ENCODE data around the gene SMARCAL1. TPM values are rescaled to one million over a fixed set of nuclear protein-coding genes. Genes with fewer than 3 reads are reported as not detected.
"Not testable (repeated sequence)": the region's sequence is repeated elsewhere in the genome, so short reads cannot be mapped to it uniquely, and the experiment has no call there.

SMARCAL1 gene
- total RNA-seq, 2 experiments from 2014 or later = 23.6 to 27.5 TPM

DNA sequence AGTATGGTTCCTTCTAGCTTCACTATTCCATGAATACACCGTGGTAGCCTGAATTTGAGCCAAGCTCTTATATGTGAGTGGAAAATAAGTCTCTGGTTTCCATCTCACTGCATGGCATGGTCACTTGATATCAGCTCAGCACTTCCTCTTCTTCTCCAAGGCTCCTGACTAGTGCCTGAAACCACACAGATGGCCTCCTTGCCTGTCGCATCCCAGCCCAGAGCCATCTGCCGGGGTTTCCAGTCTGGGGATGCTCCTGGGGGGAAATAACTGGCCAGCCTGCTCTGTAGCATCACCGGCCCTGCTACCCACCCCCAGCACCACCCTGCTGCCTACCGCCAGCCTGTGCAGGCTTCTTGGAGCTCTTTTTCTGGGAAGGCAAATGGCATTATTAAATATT is 32.3 kb upstream of the SMARCAL1 start:
- Mint-ChIP-seq H3K9me3 (no peaks in the 10 kb centered on the region), H3K4me1 (no peaks in the 10 kb centered on the region), H3K36me3 (ENCODE audit: low read depth) (no peaks in the 10 kb centered on the region), H3K4me3 (no peak overlapping the region), H3K27me3 (peaks cover 7% of the 10 kb centered on the region), H3K27ac (no peak overlapping the region)
- ChIA-PET CTCF (no interaction called here), POLR2A (no interaction called here)
- no peak for DNase-seq

DNA sequence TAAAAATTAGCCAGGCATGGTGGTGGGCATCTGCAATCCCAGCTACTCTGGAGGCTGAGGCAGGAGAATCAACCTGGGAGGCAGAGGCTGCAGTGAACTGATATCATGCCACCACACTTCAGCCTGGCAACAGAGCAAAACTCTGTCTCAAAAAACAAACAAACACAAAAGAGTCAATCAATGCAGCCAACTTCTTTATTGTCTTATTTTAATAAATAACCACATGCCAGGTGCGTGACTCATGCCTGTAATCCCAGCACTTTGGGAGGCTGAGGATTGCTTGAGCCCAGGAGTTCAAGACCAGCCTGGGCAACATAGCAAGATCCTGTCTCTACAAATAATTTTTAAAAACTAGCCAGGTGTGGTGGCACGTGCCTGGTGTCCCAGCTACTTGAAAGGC is 27.9 kb upstream of the SMARCAL1 start:
- H3K27me3 Mint-ChIP-seq; CTCF ChIA-PET; DNase-seq; POLR2A ChIA-PET; H3K27ac Mint-ChIP-seq; H3K4me3 Mint-ChIP-seq; H3K36me3 Mint-ChIP-seq (ENCODE audit: low read depth); H3K9me3 Mint-ChIP-seq: not testable (repeated sequence)
- H3K4me1 Mint-ChIP-seq = peaks cover 11% of the 10 kb centered on the region

DNA sequence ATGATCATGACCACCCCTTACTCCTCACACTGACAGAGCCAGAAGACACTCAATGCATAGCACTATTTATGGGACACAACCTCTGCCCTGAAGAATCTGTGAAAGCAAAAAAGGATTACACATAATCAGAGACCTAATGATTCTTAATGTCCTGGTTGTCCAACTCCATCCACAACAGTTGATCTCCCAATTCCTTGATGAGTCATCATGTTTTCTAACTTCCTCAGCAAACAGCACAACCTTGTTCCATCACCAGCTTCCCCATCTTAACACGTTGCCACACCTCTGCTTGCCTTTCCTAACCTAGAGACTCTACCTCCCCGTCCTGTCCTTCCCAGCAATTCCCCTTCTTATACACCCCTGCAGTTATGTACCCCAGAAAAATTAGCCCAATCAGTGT is 26.8 kb upstream of the SMARCAL1 start:
- no peaks in the 10 kb centered on the region for H3K27me3 Mint-ChIP-seq
- H3K36me3 Mint-ChIP-seq (ENCODE audit: low read depth) = no peaks in the 10 kb centered on the region
- no peaks in the 10 kb centered on the region for H3K9me3 Mint-ChIP-seq
- CTCF ChIA-PET = no interaction called here
- no peak overlapping the region for H3K27ac Mint-ChIP-seq
- H3K4me3 Mint-ChIP-seq = no peak overlapping the region
- no peak for DNase-seq
- peaks cover 11% of the 10 kb centered on the region for H3K4me1 Mint-ChIP-seq
- POLR2A ChIA-PET = no interaction called here

DNA sequence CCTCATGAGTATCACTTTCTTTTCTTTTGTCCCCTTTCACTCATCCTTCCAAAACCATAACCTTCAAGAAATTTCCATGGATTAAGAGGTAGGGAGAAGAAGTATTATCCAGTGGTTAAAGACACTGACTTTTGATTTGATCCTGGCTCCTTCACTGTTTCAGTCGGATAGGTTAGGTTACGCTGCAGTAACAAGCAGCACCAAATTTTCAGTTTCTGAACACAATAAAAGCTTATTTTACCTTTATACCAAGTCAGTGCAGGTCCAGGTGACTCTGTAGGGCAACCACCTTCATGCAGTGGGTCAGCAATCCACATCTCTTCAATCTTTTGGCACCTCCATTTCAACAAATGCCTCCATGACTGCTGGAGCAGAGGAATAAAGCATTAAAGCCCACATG is 25.0 kb upstream of the SMARCAL1 start:
- ChIA-PET CTCF (interaction anchor here (1.0 kb wide), 1 partner anchor 17 kb away, joined by 3 read pairs; no protein-coding TSS in a partner anchor), POLR2A (no interaction called here)
- no peak for DNase-seq
- Mint-ChIP-seq H3K9me3 (no peaks in the 10 kb centered on the region), H3K4me1 (peaks cover 11% of the 10 kb centered on the region), H3K4me3 (no peak overlapping the region), H3K27ac (no peak overlapping the region), H3K27me3 (no peaks in the 10 kb centered on the region), H3K36me3 (ENCODE audit: low read depth) (no peaks in the 10 kb centered on the region)

DNA sequence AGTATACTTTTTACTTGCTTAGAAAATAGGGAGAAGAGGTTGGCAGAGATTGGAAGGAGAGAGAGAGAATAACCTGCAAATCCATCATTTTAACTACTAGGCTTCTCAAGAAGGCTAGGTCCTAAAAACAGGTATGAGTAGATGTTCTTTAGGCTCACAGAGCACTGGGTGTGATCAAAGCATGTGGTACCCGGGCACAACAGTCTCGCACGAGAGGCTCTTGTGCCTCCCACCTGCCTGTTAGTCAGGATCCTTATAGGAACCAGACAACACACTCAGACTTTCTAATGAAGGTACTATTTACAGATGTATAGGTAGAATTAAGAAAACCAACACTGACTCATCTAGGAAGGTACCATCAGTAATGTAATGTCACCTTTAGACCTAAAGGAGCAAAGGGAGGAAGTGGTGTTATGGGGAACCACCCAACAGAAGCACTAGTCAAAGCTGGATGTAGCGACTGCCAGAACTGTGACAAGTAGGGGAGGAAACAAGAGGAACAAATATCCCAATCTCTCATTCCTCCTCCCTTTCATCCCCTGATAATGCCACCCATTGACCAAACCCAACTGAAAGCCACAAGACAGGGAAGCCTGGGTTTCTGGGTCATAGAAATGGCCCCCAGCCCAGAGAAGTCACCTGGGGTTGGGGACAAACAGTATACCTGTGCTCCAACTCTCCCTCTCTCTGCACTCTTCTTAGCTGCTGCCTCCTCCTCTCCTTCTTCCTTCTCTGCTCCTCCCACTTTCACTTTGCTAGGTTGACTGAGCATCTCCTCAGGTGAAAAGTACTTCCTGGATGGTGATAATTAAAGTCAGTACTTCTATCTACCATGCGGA is 24.0 kb upstream of the SMARCAL1 start:
- no peak for DNase-seq
- ChIA-PET CTCF (interaction anchor here (1.0 kb wide), 2 partner anchors 16 kb away, joined by 3 to 4 read pairs; no protein-coding TSS in a partner anchor), POLR2A (interaction anchor here (1.3 kb wide), 1 partner anchor 35 kb away, joined by 4 read pairs; no protein-coding TSS in a partner anchor)
- H3K27me3 Mint-ChIP-seq = no peaks in the 10 kb centered on the region
- H3K4me1 Mint-ChIP-seq = peaks cover 11% of the 10 kb centered on the region
- H3K36me3 Mint-ChIP-seq (ENCODE audit: low read depth) = no peaks in the 10 kb centered on the region
- H3K27ac Mint-ChIP-seq = no peak overlapping the region
- H3K9me3 Mint-ChIP-seq = no peaks in the 10 kb centered on the region
- H3K4me3 Mint-ChIP-seq = no peak overlapping the region

DNA sequence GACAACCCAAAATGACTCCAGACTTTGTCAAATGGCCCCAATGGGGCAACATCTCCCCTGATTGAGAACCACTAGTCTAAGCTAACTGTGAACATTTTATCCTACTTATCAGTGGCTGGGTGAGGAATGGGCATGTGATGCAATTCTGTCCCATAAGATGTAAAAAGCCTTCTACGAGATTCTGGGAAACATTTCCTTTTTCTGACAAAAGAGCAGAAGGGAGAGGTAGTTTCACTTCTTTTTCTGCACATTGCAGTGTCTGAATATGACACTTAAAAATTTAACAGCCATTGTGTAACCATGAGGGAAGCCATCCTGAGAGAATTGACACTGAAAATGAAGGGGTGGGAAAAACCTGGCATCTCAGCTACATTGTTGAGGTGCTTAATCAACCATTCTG is 22.7 kb upstream of the SMARCAL1 start:
- H3K9me3 Mint-ChIP-seq = no peaks in the 10 kb centered on the region
- H3K36me3 Mint-ChIP-seq (ENCODE audit: low read depth) = no peaks in the 10 kb centered on the region
- no peak for DNase-seq
- H3K27ac Mint-ChIP-seq = no peak overlapping the region
- no peak overlapping the region for H3K4me3 Mint-ChIP-seq
- peaks cover 11% of the 10 kb centered on the region for H3K4me1 Mint-ChIP-seq
- H3K27me3 Mint-ChIP-seq = no peaks in the 10 kb centered on the region
- CTCF ChIA-PET = interaction anchor here (0.8 kb wide), 1 partner anchor 14 kb away, joined by 3 read pairs; no protein-coding TSS in a partner anchor
- POLR2A ChIA-PET = interaction anchor here (1.3 kb wide), 1 partner anchor 37 kb away, joined by 4 read pairs; no protein-coding TSS in a partner anchor

DNA sequence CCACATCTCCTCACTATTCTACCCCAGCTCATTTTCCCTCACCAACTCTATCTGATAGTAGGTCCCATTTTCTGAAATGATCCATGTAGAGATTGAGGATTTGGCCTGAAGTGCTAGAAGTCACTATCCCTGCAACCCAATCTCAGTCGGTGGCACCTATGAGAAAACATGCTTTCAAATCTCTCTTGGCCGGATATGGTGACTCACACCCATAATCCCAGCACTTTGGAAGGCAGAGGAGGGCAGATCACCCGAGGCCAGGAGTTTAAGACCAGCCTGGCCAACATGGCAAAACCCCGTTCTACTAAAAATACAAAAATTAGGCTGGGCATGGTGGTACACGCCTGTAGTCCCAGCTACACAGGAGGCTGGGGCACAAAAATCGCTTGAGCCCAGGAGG is 20.9 kb upstream of the SMARCAL1 start:
- Mint-ChIP-seq H3K27ac (no peak overlapping the region), H3K4me3 (no peak overlapping the region), H3K27me3 (peaks cover 11% of the 10 kb centered on the region), H3K36me3 (ENCODE audit: low read depth) (no peaks in the 10 kb centered on the region), H3K4me1 (peaks cover 11% of the 10 kb centered on the region), H3K9me3 (no peaks in the 10 kb centered on the region)
- CTCF ChIA-PET = no interaction called here
- no peak for DNase-seq
- POLR2A ChIA-PET = no interaction called here

DNA sequence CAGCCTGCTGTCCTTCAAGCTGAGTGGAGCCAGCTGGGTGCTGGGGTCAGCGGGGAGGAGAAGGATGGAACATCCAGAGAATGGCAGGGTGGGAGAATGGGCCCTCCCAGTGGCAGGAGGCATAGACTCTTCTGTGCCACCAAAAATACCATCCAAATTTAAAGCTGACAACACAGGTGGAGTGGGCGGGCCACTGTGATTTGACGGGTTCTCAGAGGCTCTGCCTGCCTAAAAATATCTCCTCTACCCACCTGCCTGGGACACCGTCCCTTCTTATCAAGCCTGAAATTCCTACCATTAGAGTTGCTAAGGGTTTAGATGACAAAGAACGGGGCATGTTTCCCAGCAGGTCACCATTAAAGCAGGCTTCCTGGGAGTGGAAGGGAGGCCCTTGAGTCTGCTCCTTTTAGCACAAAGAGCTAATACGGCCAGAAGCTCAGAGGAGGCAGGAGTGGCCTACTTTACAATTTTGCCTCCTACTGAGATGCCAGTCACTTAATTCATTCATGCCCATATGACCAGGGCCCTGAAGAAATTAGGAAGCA is 20.2 kb upstream of the SMARCAL1 start:
- Mint-ChIP-seq H3K27me3 (peaks cover 11% of the 10 kb centered on the region), H3K27ac (no peak overlapping the region), H3K9me3 (no peaks in the 10 kb centered on the region), H3K4me3 (no peak overlapping the region), H3K4me1 (peaks cover 11% of the 10 kb centered on the region), H3K36me3 (ENCODE audit: low read depth) (no peaks in the 10 kb centered on the region)
- POLR2A ChIA-PET = no interaction called here
- DNase-seq = no peak
- CTCF ChIA-PET = interaction anchor here (2.0 kb wide), 1 partner anchor 12 kb away, joined by 6 read pairs; no protein-coding TSS in a partner anchor

DNA sequence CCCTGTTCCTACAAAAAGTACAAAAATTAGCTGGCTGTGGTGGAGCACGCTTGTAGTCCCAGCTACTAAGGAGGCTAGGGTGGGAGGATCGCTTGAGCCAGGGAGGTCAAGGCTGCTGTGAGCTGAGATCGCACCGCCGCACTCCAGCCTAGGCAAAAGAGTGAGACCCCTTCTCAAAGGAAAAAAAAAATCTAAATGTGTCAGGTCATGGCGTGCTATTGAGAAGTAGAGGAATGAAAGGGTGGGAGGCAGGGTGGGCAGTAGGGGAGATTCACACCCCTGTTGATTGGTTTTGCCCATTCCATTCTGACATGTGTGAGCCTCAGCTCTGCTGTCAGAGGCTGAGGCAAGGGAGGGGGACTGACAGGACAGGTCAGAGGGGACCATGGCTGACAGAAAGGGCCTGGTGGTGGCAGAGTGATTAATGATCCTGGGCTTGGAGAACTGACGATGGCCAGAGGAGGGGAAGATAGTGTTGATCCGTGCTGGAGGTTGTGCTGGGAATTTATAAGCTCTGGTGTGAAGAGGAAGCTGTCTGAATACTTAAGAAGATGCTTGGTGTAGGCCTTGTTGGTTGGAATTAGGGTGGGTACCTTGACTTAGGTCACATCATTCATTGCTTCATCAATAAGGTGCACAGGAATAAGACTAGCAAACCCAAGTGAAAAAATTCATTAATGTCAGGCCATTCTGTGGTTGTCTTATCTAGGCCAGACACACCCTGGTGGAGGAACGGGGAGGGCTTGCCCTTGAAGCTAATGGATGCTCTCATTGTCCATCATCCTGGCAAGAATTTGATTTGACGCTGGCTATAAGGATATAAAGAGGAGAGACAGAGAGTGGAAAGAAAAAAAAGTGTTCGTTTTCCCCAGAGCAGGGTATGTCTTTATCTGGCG is 19.1 kb upstream of the SMARCAL1 start:
- H3K9me3 Mint-ChIP-seq = no peaks in the 10 kb centered on the region
- no peak overlapping the region for H3K4me3 Mint-ChIP-seq
- peaks cover 11% of the 10 kb centered on the region for H3K27me3 Mint-ChIP-seq
- no peak overlapping the region for H3K27ac Mint-ChIP-seq
- DNase-seq = no peak
- H3K4me1 Mint-ChIP-seq = peaks cover 8% of the 10 kb centered on the region
- ChIA-PET CTCF (interaction anchor here (2.0 kb wide), 1 partner anchor 10 kb away, joined by 6 read pairs; no protein-coding TSS in a partner anchor), POLR2A (no interaction called here)
- H3K36me3 Mint-ChIP-seq (ENCODE audit: low read depth) = no peaks in the 10 kb centered on the region

DNA sequence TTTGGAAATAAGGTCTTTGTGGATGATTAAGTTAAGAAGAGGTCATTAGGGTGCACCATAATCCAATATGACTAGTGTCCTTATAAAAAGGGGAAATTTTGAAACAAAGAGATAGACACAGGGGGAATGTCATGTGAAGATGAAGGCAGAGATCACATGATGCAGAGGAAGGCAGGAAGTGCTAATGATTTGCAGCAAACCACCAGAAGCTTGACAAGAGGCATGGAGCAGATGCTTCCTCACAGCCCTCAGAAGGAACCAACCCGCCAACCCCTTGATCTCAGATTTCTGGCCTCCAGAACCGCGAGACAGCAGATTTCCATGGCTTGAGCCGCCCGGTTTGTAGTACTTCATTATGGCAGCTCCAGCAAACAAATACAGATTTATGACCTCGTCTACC is 17.4 kb upstream of the SMARCAL1 start:
- H3K4me1 Mint-ChIP-seq = no peaks in the 10 kb centered on the region
- no peaks in the 10 kb centered on the region for H3K9me3 Mint-ChIP-seq
- no peak overlapping the region for H3K4me3 Mint-ChIP-seq
- ChIA-PET POLR2A (no interaction called here), CTCF (no interaction called here)
- no peaks in the 10 kb centered on the region for H3K36me3 Mint-ChIP-seq (ENCODE audit: low read depth)
- DNase-seq = no peak
- peaks cover 11% of the 10 kb centered on the region for H3K27me3 Mint-ChIP-seq
- no peak overlapping the region for H3K27ac Mint-ChIP-seq

DNA sequence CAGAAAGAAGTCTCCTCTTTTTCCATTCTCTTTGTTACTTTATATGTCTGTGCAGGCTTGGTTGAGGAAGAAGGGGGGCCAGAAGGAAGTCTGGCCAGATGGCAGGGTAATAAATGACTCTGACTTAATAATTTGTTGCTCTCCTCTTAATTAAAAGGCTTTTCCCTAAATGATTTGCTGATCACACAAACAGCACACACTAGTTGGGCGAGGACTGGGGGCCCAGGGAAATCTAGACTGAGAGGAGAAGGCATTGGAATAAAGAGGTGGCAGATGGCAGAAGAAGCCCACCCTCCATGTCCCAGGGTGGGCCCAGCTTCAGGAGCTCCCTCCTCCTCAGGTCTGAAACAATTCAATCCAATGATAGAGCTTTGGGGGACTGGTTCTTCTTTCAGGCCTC is 12.7 kb upstream of the SMARCAL1 start:
- DNase-seq = no peak
- H3K27me3 Mint-ChIP-seq = peaks cover 11% of the 10 kb centered on the region
- no peak overlapping the region for H3K27ac Mint-ChIP-seq
- no peaks in the 10 kb centered on the region for H3K9me3 Mint-ChIP-seq
- no peak overlapping the region for H3K4me3 Mint-ChIP-seq
- H3K36me3 Mint-ChIP-seq (ENCODE audit: low read depth) = no peaks in the 10 kb centered on the region
- POLR2A ChIA-PET = no interaction called here
- H3K4me1 Mint-ChIP-seq = no peaks in the 10 kb centered on the region
- CTCF ChIA-PET = interaction anchor here (1.0 to 1.6 kb wide), 3 partner anchors 12 to 289 kb away, joined by 3 read pairs; partner anchors contain the start of gene SMARCAL1

DNA sequence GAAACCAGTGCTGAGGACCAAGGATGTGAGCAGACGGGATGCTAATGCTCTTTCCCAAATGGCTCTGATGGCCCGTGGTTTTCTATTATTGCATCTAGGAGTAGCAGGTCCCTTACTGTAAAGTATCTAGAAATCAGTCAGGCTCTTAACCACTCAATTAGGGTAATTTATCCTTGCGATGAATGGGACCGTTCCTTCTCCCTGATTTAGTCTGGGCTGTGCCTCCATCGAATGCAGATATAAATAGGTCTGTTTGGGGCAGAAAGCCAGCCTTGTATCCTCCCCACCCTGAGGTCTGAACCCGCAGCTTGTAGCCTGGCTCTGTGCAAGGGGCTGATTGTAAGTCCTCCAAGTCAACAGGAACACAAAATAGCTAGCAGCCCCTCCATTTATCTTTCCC is 9.5 kb upstream of the SMARCAL1 start:
- ChIA-PET CTCF (interaction anchor here (1.2 to 3.5 kb wide), 5 partner anchors 10 to 293 kb away, joined by 3 to 23 read pairs (median 9); partner anchors contain the start of genes SMARCAL1 and XRCC5), POLR2A (no interaction called here)
- Mint-ChIP-seq H3K9me3 (no peaks in the 10 kb centered on the region), H3K4me1 (no peaks in the 10 kb centered on the region), H3K27ac (no peak overlapping the region), H3K4me3 (no peak overlapping the region), H3K27me3 (peaks cover 13% of the 10 kb centered on the region), H3K36me3 (ENCODE audit: low read depth) (no peaks in the 10 kb centered on the region)
- DNase-seq = no peak

All from activated CD4-positive, alpha-beta memory T cell treated with anti-CD3 and anti-CD28 coated beads, Interleukin-2, amount 10 ng/mL, durations not matched to agents 7 days and 5 days (primary cell).